Placental pericyte (primary cell): ENCODE data around the gene PLAC8L1. TPM values are rescaled to one million over a fixed set of nuclear protein-coding genes. Genes with fewer than 3 reads are reported as not detected.

Experiments
- small RNA-seq: library from RNA; depleted of rRNA; stranded (forward); fragments of <200 nt; gene quantifications from one replicate; pipeline ENCODE3, GENCODE V24; 2012; ENCODE audit warnings: low replicate concordance
- total RNA-seq: library from RNA; depleted of rRNA; stranded (reverse); fragments of >200 nt; gene quantifications from 2 replicates; pipeline ENCODE4 v1.2.3, GENCODE V29; 2012

PLAC8L1 gene, protein sequence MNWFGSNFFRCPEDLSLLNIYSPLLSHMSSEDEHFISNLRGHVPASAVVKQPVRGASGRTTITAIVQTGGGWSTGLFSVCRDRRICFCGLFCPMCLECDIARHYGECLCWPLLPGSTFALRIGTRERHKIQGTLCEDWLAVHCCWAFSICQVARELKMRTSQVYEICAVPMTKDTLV
- total RNA-seq, result not detected in 2 replicates

DNA sequence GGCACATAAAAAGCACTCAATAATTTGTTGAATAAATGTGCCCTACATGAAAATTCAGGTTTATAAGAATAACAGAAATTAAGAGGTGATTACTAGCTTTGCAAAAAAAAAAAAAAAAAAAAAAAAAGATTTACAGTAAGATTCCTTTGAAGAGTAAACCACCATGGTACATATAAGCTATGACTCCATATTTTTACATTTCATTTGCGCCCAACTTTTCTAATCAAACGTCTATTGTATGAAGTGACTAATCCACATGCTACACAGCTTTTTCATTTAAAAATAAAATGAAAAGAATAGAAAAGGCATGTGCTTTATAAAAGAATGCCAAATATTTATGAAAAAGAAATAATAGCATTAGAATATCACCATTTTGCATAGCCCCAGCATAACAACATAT, at the start of gene PLAC8L1:
TSS of gene PLAC8L1 (minus strand) at position 101 of the 400 bp plus-strand sequence. CDS start 1,266 bp downstream, outside the sequence.

Small RNAs within 50 kb of the gene (small RNA-seq; reads per million reads assigned to genes)
- not detected for gene AC091959.1

Other genes with a start within 250 kb of the PLAC8L1 start
- gene GRXCR2, start 232.6 kb downstream of the PLAC8L1 start, total RNA-seq, result not detected in 2 replicates
- 4.2 and 4.7 TPM in 2 replicates for gene SH3RF2, start 169.0 kb downstream of the PLAC8L1 start, total RNA-seq
- 93.3 and 150 TPM in 2 replicates for gene LARS1, start 77.1 kb upstream of the PLAC8L1 start, total RNA-seq
- gene RBM27, start 98.0 kb upstream of the PLAC8L1 start, total RNA-seq, result 14.4 and 30.4 TPM in 2 replicates
- under 0.01 TPM in 1 of 2 replicates, not detected in the other for gene POU4F3, start 233.3 kb upstream of the PLAC8L1 start, total RNA-seq